ENCODE results near the gene NIP7. TPM values are rescaled to one million over a fixed set of nuclear protein-coding genes. Genes with fewer than 3 reads are reported as not detected.

The NIP7 gene
- total and polyA plus RNA-seq, 9 donors = 5.7 to 24.6 (median 16.6) TPM

DNA sequence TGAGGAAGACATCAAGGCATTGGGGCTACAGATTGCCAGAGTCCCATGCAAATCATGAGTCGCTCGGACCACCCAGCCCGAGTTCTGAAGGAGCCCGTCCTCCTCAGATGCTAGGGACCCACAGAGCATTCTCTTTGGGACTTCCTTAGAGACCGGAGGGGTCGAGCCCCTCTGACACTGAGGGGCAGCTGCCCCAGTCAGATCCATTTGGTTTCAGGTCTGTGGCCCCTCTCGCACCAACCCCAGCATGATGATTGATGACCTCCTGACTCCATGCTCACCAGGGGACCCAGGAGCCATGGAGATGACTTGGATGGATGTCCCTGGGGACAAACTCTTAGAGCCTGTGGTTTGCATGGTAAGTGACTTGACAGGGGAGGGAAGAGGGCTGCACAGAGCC lies 17.2 kb upstream of the NIP7 start:
- DNase-seq = no peak
- H3K36me3 ChIP-seq = no peaks in the 10 kb centered on the region
- WGBS, 3 donors = 80 to 87% (median 86%) methylated on average over 7 of the region's 7 CpGs

DNA sequence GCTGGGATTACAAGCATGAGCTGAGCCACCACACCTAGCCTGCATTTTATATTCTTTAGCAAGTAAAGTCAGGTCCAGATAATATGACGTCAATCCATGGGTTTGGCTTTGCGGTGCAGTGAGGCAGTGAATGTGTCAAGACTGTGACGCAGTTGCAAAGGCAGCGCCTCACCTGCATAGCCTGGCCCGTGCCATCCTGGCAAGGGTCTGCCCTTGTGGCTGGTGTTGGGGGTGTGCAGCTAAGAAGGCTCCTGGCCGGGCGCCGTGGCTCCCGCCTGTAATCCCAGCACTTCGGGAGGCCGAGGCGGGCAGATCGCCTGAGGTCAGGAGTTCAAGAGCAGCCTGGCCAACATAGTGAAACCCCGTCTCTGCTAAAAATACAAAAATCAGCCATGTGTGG lies 16.2 kb upstream of the NIP7 start:
- H3K27me3 ChIP-seq = no peaks in the 10 kb centered on the region
- TF ChIP-seq POLR2A (IDR thresholded peaks at IDR 0.05) = no peak
- TF ChIP-seq EP300 (IDR thresholded peaks at IDR 0.05) = no peak
- TF ChIP-seq, protein P1, sequence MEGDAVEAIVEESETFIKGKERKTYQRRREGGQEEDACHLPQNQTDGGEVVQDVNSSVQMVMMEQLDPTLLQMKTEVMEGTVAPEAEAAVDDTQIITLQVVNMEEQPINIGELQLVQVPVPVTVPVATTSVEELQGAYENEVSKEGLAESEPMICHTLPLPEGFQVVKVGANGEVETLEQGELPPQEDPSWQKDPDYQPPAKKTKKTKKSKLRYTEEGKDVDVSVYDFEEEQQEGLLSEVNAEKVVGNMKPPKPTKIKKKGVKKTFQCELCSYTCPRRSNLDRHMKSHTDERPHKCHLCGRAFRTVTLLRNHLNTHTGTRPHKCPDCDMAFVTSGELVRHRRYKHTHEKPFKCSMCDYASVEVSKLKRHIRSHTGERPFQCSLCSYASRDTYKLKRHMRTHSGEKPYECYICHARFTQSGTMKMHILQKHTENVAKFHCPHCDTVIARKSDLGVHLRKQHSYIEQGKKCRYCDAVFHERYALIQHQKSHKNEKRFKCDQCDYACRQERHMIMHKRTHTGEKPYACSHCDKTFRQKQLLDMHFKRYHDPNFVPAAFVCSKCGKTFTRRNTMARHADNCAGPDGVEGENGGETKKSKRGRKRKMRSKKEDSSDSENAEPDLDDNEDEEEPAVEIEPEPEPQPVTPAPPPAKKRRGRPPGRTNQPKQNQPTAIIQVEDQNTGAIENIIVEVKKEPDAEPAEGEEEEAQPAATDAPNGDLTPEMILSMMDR (IDR thresholded peaks at IDR 0.05) = no peak
- H3K4me3 ChIP-seq = no peak overlapping the region
- H3K9me3 ChIP-seq = no peaks in the 10 kb centered on the region
- H3K36me3 ChIP-seq = no peaks in the 10 kb centered on the region
- 71 to 88% (median 78%) methylated on average over 14 of the region's 14 CpGs for WGBS, 3 donors
- DNase-seq = no peak
- no peak overlapping the region for H3K27ac ChIP-seq
- intact Hi-C loops (cut with DNase I) = no loop called here
- no peaks in the 10 kb centered on the region for H3K4me1 ChIP-seq (ENCODE audit: insufficient read depth)

More for the DNA sequence above, 17.2 kb upstream of the NIP7 start:
- no peaks in the 10 kb centered on the region for H3K9me3 ChIP-seq
- TF ChIP-seq EP300 (IDR thresholded peaks at IDR 0.05) (no peak), POLR2A (IDR thresholded peaks at IDR 0.05) (no peak)
- TF ChIP-seq, protein P1 (IDR thresholded peaks at IDR 0.05) = no peak
- no peaks in the 10 kb centered on the region for H3K4me1 ChIP-seq (ENCODE audit: insufficient read depth)
- no peaks in the 10 kb centered on the region for H3K27me3 ChIP-seq
- H3K4me3 ChIP-seq = no peak overlapping the region
- no peak overlapping the region for H3K27ac ChIP-seq
- intact Hi-C loops (cut with DNase I) = no loop called here

DNA sequence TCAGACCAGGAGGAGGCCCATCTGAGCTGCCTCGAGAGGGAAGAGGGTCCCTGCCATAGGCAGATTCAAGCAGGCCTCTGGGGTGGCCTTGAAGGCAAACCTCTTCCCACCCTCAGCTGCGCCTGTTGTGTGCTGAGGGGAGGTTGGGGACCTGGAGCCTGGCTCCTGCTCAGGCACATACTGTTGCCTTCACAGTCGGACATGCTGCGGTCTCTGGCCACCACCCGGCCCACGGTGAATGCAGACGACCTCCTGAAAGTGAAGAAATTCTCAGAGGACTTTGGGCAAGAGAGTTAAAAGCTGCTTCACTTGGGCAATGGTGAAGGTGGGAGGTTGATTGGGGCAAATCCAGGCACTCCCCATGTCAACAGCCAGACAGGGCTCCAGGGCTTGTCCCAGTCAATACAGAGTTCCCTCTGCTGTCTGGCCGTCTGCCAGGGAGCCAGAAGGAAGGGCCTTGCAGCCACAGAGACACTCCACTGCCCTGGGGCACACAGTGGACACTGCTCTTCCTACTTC lies 15.5 kb upstream of the NIP7 start:
- no peak overlapping the region for H3K4me3 ChIP-seq

DNA sequence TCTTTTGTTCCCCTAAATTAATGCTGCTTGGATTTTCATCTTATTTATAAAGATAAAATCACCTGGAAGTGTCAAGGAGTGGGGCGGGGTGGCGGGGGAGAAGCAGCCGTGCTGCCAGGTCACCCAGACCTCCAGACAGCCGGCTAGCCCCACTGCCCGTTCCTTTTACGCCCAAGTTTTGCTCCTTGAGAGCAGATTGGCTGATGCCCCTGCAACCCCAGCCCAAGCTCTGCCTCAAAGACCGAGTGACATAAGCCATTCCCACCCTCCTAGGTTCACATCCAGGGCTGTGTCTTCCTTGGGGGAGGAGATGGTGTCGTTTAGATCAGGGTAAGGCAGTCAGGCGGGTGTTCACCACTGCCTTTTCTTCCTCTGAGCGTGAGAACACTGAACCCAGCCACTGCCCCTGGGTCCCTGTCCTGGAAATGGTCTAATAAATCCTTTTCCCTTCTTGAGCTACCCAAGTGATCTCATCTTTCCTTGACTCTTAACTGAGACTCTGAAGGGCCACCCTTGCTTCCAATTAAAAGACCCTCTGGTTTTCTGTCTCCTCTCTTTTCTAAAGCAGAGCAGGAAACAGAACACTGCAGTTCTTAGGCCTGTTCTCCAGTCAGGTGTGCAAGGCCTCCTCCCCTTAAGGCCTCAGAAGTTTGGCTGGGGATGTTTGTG lies 14.9 kb upstream of the NIP7 start:
- H3K4me1 ChIP-seq (ENCODE audit: insufficient read depth) = peaks cover 3% of the 10 kb centered on the region
- no peak overlapping the region for H3K27ac ChIP-seq
- no peak for DNase-seq
- TF ChIP-seq POLR2A (IDR thresholded peaks at IDR 0.05) = no peak
- TF ChIP-seq EP300 (IDR thresholded peaks at IDR 0.05) = no peak
- TF ChIP-seq, protein P1 (IDR thresholded peaks at IDR 0.05) = no peak
- H3K9me3 ChIP-seq = no peaks in the 10 kb centered on the region
- no peaks in the 10 kb centered on the region for H3K36me3 ChIP-seq
- H3K4me3 ChIP-seq = no peak overlapping the region
- intact Hi-C loops (cut with DNase I) = no loop called here
- no peaks in the 10 kb centered on the region for H3K27me3 ChIP-seq
- WGBS, 3 donors = 50 to 60% (median 53%) methylated on average over 10 of the region's 10 CpGs

More for the DNA sequence above, 15.5 kb upstream of the NIP7 start:
- peak in 3 of 5 donors; percentile 46 to 63 (median 57) for DNase-seq
- Histone ChIP-seq H3K36me3 (no peaks in the 10 kb centered on the region), H3K4me1 (ENCODE audit: insufficient read depth) (no peaks in the 10 kb centered on the region), H3K27ac (no peak overlapping the region), H3K9me3 (no peaks in the 10 kb centered on the region), H3K27me3 (no peaks in the 10 kb centered on the region)
- intact Hi-C loops (cut with DNase I) = no loop called here
- TF ChIP-seq POLR2A (IDR thresholded peaks at IDR 0.05) = no peak
- TF ChIP-seq, protein P1 (IDR thresholded peaks at IDR 0.05) = no peak
- TF ChIP-seq EP300 (IDR thresholded peaks at IDR 0.05) = no peak
- WGBS, 3 donors = 64 to 70% (median 68%) methylated on average over 8 of the region's 8 CpGs
